Activated naive CD8-positive, alpha-beta T cell treated with anti-CD3 and anti-CD28 coated beads, Interleukin-2, amount 50 U/mL, for 24 hours (primary cell): ENCODE data around the gene PLBD1.

Source experiments
- ATAC-seq: fragments of 150-1000 bp; cut with Tn5 transposase; one replicate; pipeline ENCODE4 v1.10.0; 2021
- DNase-seq: peaks from one replicate; pipeline ENCODE4 v3.0.0; 2021
- H3K27ac Mint-ChIP-seq: one replicate; pipeline ENCODE4 v1.8.0; 2021; ENCODE audit warnings: mild to moderate bottlenecking, mixed read lengths
- H3K27me3 Mint-ChIP-seq: one replicate; pipeline ENCODE4 v1.8.0; 2021; ENCODE audit warnings: mixed read lengths
- H3K36me3 Mint-ChIP-seq: one replicate; pipeline ENCODE4 v1.8.0; 2021; ENCODE audit warnings: low read depth, mixed read lengths
- H3K4me1 Mint-ChIP-seq: one replicate; pipeline ENCODE4 v1.8.0; 2021; ENCODE audit warnings: mixed read lengths
- H3K4me3 Mint-ChIP-seq: one replicate; pipeline ENCODE4 v1.8.0; 2021; ENCODE audit warnings: mild to moderate bottlenecking, moderate library complexity, mixed read lengths
- H3K9me3 Mint-ChIP-seq: one replicate; pipeline ENCODE4 v1.8.0; 2021; ENCODE audit warnings: mixed read lengths

The PLBD1 gene

GRCh38 chr12:14482361-14482760 lies 85.3 kb downstream of the PLBD1 start:
- Mint-ChIP-seq H3K36me3 (peaks cover 78% of the 10 kb centered on the region), H3K27me3 (no peaks in the 10 kb centered on the region), H3K4me3 (no peak overlapping the region), H3K27ac (peak overlapping the region; percentile 33), H3K4me1 (peaks cover 16% of the 10 kb centered on the region), H3K9me3 (no peaks in the 10 kb centered on the region)
- DNase-seq (no peak), ATAC-seq (no peak)

- Mint-ChIP-seq H3K36me3 (peaks cover 75% of the 10 kb centered on the region), H3K27ac (no peak overlapping the region), H3K4me3 (no peak overlapping the region), H3K4me1 (peaks cover 16% of the 10 kb centered on the region), H3K9me3 (no peaks in the 10 kb centered on the region), H3K27me3 (no peaks in the 10 kb centered on the region)
- ATAC-seq (no peak), DNase-seq (no peak)
These were observed 86.5 kb downstream of the PLBD1 start for GRCh38 chr12:14481201-14481600.

- Mint-ChIP-seq H3K4me3 (no peak overlapping the region), H3K4me1 (peaks cover 16% of the 10 kb centered on the region), H3K9me3 (peaks cover under 1% of the 10 kb centered on the region), H3K27me3 (no peaks in the 10 kb centered on the region), H3K36me3 (peaks cover 77% of the 10 kb centered on the region), H3K27ac (peak overlapping the region; percentile 71)
- ATAC-seq (peak; percentile 63), DNase-seq (no peak)
These were observed 88.7 kb downstream of the PLBD1 start for GRCh38 chr12:14479004-14479403.

GRCh38 chr12:14473707-14474287 lies 93.9 kb downstream of the PLBD1 start:
- H3K27ac Mint-ChIP-seq: no peak overlapping the region
- ATAC-seq (no peak), DNase-seq (no peak)
- peaks cover 83% of the 10 kb centered on the region for H3K36me3 Mint-ChIP-seq
- no peak overlapping the region for H3K4me3 Mint-ChIP-seq
- H3K4me1 Mint-ChIP-seq: peaks cover 25% of the 10 kb centered on the region
- no peaks in the 10 kb centered on the region for H3K27me3 Mint-ChIP-seq
- H3K9me3 Mint-ChIP-seq: peaks cover 39% of the 10 kb centered on the region

GRCh38 chr12:14471497-14471896 lies 96.2 kb downstream of the PLBD1 start:
- ATAC-seq: peak; percentile 95
- H3K4me1 Mint-ChIP-seq: peaks cover 19% of the 10 kb centered on the region
- DNase-seq: no peak
- H3K27me3 Mint-ChIP-seq: no peaks in the 10 kb centered on the region
- H3K9me3 Mint-ChIP-seq: peaks cover 39% of the 10 kb centered on the region
- no peak overlapping the region for H3K4me3 Mint-ChIP-seq
- H3K36me3 Mint-ChIP-seq: peaks cover 87% of the 10 kb centered on the region
- H3K27ac Mint-ChIP-seq: peak overlapping the region; percentile 82

GRCh38 chr12:14460212-14460841 lies 107.4 kb downstream of the PLBD1 start:
- ATAC-seq: no peak
- Mint-ChIP-seq H3K27me3 (no peaks in the 10 kb centered on the region), H3K27ac (no peak overlapping the region), H3K9me3 (no peaks in the 10 kb centered on the region), H3K36me3 (peaks cover 58% of the 10 kb centered on the region), H3K4me3 (no peak overlapping the region), H3K4me1 (peaks cover 29% of the 10 kb centered on the region)
- DNase-seq: no peak

- ATAC-seq (peak; percentile 87), DNase-seq (peak; percentile 18)
- H3K4me1 Mint-ChIP-seq: peaks cover 51% of the 10 kb centered on the region
- H3K27me3 Mint-ChIP-seq: no peaks in the 10 kb centered on the region
- H3K9me3 Mint-ChIP-seq: peaks cover 11% of the 10 kb centered on the region
- H3K4me3 Mint-ChIP-seq: no peak overlapping the region
- H3K36me3 Mint-ChIP-seq: peaks cover 68% of the 10 kb centered on the region
- H3K27ac Mint-ChIP-seq: peak overlapping the region; percentile 78
These were observed 113.4 kb downstream of the PLBD1 start for GRCh38 chr12:14454098-14454907.
